Loucy (cell line): ENCODE data around the gene GRHPR.

ENCODE experiments used
- CTCF ChIP-seq: fragments of 200-600 bp; sonication (generic); conservative IDR thresholded peaks from 2 replicates; pipeline ENCODE4 v1.5.1; 2014; ENCODE audit warnings: mild to moderate bottlenecking, antibody characterized with exemption, low read length
- EZH2phosphoT487 ChIP-seq: fragments of 200-600 bp; IDR thresholded peaks from 2 replicates; pipeline ENCODE4 v1.6.1; 2018; ENCODE audit warnings: antibody characterized with exemption, mild to moderate bottlenecking, moderate library complexity, borderline replicate concordance

- TF ChIP-seq CTCF (no peak), EZH2phosphoT487 (no peak)
These were observed 42.7 kb upstream of the GRHPR start for GRCh38 chr9:37379835-37380234.
